RWPE2 (cell line): ENCODE data around the gene PCSK6.

Experiments
- ATAC-seq: fragments of 200-7000 bp; cut with Tn5 transposase; 3 replicates; pipeline ENCODE4 v1.9.1; 2021; ENCODE audit warnings: low read depth
- DNase-seq: peaks from one replicate; pipeline ENCODE4 v3.0.0-alpha.2; 2020; ENCODE audit warnings: low spot score
- H3K27ac ChIP-seq: fragments of 450-650 bp; 2 replicates; pipeline ENCODE4 v1.5.1; 2017; ENCODE audit warnings: mild to moderate bottlenecking; ENCODE audit not compliant: poor library complexity, severe bottlenecking
- H3K27me3 ChIP-seq: fragments of 250-450 bp; sonication (Bioruptor Pico); 2 replicates; pipeline ENCODE4 v1.5.1; 2021; ENCODE audit warnings: mild to moderate bottlenecking, moderate library complexity; ENCODE audit not compliant: insufficient read depth, poor library complexity, severe bottlenecking
- H3K36me3 ChIP-seq: fragments of 250-450 bp; sonication (Bioruptor Pico); 2 replicates; pipeline ENCODE4 v1.5.1; 2020; ENCODE audit warnings: low read depth, mild to moderate bottlenecking, moderate library complexity
- H3K4me1 ChIP-seq: fragments of 250-450 bp; sonication (Bioruptor Pico); 2 replicates; pipeline ENCODE4 v1.5.1; 2021; ENCODE audit warnings: mild to moderate bottlenecking, moderate library complexity; ENCODE audit not compliant: insufficient read depth, poor library complexity, severe bottlenecking
- H3K4me3 ChIP-seq: fragments of 250-450 bp; sonication (Bioruptor Pico); 2 replicates; pipeline ENCODE4 v1.5.1; 2021; ENCODE audit warnings: mild to moderate bottlenecking, moderate library complexity; ENCODE audit not compliant: severe bottlenecking
- H3K9me3 ChIP-seq: fragments of 250-450 bp; sonication (Bioruptor Pico); 2 replicates; pipeline ENCODE4 v1.5.1; 2021; ENCODE audit warnings: mild to moderate bottlenecking, moderate library complexity; ENCODE audit not compliant: severe bottlenecking
- TF ChIP-seq, protein P1 (sequence below): fragments of 450-650 bp; IDR thresholded peaks from one replicate; pipeline ENCODE4 v1.5.1; 2017; ENCODE audit warnings: mild to moderate bottlenecking, moderate library complexity; ENCODE audit not compliant: poor library complexity, severe bottlenecking

PCSK6 gene

DNA sequence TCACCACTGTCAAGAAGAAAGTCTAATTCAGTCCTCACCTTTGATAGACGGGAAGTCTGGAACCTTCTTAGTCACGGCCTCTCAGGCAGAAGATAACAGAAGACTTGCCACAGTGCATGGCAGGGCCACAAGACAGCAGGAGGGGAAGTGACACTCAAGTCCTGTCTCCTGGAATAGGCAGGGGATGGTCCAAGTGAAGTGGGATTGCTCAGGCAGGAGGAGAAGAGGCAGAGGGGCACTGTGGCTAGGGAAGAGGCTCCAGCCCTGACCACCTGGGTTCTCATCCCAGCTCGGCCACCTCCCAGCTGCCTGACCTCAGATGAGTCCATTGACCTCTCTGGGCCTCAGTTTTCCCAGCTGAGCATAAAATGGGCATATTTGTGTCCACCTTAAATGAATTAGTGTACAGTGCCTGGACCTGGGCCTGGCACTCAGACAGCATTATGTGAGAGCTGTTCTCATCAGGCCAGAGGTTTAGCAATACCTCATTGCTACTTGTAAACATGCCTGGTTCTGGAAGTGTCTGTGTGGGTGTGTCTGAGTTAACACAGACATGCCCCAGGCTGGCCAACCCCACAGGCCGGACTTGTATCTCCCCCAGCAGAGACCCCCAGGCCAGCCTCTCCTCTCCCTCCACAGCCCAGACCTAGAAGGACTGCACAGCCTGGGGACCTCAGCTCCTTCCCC is 11.5 kb upstream of the PCSK6 start:
- TF ChIP-seq, protein P1, sequence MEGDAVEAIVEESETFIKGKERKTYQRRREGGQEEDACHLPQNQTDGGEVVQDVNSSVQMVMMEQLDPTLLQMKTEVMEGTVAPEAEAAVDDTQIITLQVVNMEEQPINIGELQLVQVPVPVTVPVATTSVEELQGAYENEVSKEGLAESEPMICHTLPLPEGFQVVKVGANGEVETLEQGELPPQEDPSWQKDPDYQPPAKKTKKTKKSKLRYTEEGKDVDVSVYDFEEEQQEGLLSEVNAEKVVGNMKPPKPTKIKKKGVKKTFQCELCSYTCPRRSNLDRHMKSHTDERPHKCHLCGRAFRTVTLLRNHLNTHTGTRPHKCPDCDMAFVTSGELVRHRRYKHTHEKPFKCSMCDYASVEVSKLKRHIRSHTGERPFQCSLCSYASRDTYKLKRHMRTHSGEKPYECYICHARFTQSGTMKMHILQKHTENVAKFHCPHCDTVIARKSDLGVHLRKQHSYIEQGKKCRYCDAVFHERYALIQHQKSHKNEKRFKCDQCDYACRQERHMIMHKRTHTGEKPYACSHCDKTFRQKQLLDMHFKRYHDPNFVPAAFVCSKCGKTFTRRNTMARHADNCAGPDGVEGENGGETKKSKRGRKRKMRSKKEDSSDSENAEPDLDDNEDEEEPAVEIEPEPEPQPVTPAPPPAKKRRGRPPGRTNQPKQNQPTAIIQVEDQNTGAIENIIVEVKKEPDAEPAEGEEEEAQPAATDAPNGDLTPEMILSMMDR, result no peak
- H3K4me1 ChIP-seq, result no peaks in the 10 kb centered on the region
- ATAC-seq (no peak), DNase-seq (no peak)
- H3K9me3 ChIP-seq, result no peaks in the 10 kb centered on the region
- no peak overlapping the region for H3K4me3 ChIP-seq
- no peaks in the 10 kb centered on the region for H3K27me3 ChIP-seq
- no peaks in the 10 kb centered on the region for H3K36me3 ChIP-seq
- no peak overlapping the region for H3K27ac ChIP-seq

DNA sequence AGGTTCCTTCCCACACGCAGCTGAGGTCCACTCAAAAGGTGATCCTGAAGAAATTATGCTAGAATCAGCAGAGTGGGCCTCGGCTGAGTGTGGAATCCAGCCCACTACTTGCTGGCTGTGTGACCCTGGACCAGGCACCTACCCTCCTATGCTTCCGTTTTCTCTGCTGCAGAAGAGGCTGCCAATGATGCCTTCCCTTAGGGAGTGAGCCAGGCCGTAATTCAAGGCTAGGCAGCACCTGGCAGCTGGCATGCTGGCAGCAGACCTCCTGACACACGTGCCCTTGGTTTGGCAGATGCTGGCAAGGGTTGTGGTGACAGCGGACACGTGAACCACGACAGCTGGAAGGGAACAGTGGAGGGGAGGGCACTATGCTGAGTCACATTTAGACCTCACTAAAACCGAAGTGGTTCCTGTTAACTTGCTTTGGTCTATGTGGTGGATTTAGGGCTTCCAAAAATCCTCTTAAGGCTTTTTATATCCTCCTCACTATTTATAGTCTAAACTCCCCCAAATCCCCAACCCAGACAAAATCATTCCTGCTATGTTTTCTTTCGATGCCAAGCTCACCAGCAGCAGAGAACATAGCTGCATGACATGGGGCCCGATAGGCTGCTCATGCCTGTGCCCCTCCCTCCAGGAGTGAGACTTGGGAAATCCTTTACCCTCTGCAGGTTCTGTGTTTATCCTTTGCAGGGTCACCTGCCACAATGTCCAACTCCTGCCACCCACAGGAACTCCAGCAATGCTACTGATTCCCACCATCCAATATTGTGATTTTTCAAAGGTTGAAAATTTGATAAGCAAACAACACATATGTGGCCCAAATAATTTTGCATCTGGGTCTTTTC is 10.6 kb upstream of the PCSK6 start:
- TF ChIP-seq, protein P1, result no peak
- no peak overlapping the region for H3K27ac ChIP-seq
- no peaks in the 10 kb centered on the region for H3K27me3 ChIP-seq
- ATAC-seq (no peak), DNase-seq (no peak)
- no peaks in the 10 kb centered on the region for H3K4me1 ChIP-seq
- H3K9me3 ChIP-seq, result no peaks in the 10 kb centered on the region
- H3K4me3 ChIP-seq, result no peak overlapping the region
- H3K36me3 ChIP-seq, result no peaks in the 10 kb centered on the region

DNA sequence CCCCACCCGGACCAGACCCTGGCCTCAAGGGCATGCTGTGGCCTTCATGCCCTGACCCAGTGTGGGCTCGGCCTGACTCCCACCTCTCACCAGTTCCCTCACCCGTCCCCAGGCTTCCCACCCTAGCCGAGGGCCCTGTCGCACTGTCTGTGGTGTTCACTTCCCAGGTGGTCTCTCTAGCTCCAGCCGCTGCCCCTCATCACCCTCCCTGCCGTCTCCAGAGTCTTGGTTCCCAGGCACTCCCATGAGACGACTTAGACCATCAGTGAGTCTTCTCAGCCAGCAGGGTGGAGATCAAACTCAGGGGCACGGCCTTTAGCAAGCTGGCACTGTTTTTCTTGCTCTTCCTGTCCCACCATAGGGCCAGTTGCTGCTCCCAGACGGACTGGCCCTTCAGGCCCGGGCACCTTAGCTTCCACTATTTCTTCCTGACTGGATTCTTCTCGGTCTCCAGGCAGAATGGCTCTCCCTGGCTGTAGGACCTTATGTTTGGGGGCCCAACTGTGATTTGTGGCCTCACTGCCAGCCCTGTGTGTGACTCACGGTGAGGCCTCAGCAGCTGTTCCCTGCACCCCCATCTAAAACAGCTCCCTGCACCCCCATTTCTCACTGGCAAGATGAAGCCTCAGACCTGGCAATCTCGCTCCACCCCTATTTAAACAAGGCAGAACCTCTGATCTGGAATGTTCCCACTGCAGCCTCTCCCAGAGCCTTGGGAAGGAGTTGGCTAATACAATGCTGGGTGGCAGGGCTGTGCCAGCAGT is 9.4 kb upstream of the PCSK6 start:
- no peak for ATAC-seq
- Histone ChIP-seq H3K27ac (no peak overlapping the region), H3K4me1 (no peaks in the 10 kb centered on the region), H3K27me3 (no peaks in the 10 kb centered on the region), H3K9me3 (no peaks in the 10 kb centered on the region), H3K36me3 (no peaks in the 10 kb centered on the region), H3K4me3 (no peak overlapping the region)
- DNase-seq, result no peak
- TF ChIP-seq, protein P1, result no peak

DNA sequence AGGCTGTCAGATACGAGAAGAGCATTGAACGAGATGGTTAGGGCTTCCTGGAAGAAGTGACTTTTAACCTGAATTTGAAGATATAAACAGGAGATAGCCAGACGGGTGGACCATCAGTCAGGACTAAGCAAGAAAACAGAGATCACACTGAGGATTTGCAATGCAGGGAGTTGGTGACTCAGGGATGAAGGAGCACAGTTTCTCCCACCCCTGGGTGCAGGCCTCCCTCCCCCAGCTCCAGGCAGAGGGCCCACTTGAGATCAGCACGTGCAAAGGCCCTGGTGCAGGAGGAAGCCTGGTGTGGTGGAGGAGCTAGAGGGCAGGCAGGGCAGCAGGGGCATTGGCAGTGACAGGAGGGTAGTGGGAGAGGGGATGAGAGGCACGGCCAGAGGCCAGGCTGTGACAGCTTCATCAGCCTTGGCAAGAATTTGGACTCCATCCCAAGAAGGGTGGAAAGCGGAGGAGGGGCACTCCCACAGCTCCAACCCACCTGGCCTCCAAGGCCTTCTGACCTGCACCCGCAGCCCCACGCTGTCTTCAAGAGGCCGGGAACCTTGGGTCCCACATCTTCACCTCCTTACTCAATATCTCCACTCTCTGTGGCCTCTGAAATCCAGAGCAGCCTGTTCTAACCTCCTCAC is 8.7 kb upstream of the PCSK6 start:
- no peak for ATAC-seq
- Histone ChIP-seq H3K36me3 (no peaks in the 10 kb centered on the region), H3K27me3 (no peaks in the 10 kb centered on the region), H3K4me3 (no peak overlapping the region), H3K27ac (no peak overlapping the region), H3K4me1 (no peaks in the 10 kb centered on the region), H3K9me3 (no peaks in the 10 kb centered on the region)
- DNase-seq, result peak; percentile 68
- TF ChIP-seq, protein P1, result no peak
